Right lung (tissue), 5 donors: ENCODE measurements around the gene ENOX2. TPM values are rescaled to one million over a fixed set of nuclear protein-coding genes. Genes with fewer than 3 reads are reported as not detected.
"Not testable (repeated sequence)": the region's sequence is repeated elsewhere in the genome, so short reads cannot be mapped to it uniquely, and the experiment has no call there.

Experiments
- DNase-seq, 2 donors: peaks; one replicate each; pipeline ENCODE4 v3.0.0-alpha.2; 2013
- polyA plus RNA-seq, 5 donors: library from polyadenylated mRNA; unstranded; fragments of 120-200 nt; gene quantifications; one replicate each; pipeline versions ENCODE4 v1.2.1 to v1.2.3, GENCODE V29; 2013; ENCODE audit warnings: inconsistent platforms in 1 of 5, low replicate concordance in 1 of 5; ENCODE audit not compliant: insufficient read length in 5 of 5, insufficient read depth in 1 of 5

ENOX2 gene
- polyA plus RNA-seq, 5 donors, result 1.6 to 10.7 (median 8.8) TPM

GRCh38 chrX:130758072-130758471, 144.9 kb downstream of the ENOX2 start:
- no peak for DNase-seq

- DNase-seq, result no peak
Measured at GRCh38 chrX:130756233-130756632, 146.8 kb downstream of the ENOX2 start.

DNA sequence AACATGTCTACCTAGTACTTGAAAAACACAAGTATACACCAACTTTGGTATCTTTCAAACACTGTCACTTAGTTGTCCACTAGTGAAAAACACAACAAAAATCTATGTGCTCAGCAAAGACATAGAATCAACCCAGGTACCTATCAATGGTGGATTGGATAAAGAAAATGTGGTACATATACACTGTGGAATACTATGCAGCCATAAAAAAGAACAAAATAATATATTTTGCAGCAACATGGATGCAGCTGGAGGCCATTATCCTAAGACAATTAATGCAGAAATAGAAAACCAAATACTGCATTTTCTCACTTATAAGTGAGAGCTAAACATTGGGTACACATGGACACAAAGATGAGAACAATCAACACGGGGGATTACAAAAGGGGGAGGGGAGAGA, 148.7 kb downstream of the ENOX2 start:
- no peak for DNase-seq

DNA sequence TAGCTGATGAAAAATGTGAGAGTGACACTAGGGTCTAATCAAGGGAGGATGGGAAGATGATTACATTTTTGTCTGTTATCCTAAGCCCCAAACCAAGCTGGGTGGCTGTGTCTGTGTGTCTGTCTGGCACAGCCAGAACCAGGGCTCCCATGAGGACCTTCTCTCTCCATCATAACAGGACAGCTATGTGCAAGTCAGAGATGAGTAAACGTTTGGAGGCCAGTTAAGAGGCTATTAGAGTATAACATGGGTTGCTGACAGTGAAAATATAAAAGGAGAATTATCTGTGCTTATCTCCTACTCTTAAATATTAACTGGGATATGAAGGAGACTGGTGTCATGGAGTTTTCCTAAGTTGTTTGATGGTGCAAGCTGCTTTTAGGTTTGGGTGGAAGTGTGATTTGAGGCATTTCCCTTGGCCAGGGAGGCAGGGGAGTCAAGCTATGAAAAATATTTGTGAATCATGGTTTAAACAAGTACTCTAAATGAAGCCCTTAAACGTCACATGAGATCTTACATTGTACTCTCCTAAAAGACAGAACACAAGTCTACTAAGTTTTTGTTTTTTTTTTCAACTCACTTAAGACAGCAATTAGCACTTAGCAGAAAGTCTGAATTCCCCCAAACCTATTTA, 156.2 kb downstream of the ENOX2 start:
- no peak for DNase-seq

- DNase-seq, result no peak
Measured at GRCh38 chrX:130746077-130746476, 156.9 kb downstream of the ENOX2 start.

GRCh38 chrX:130741584-130741983, 161.4 kb downstream of the ENOX2 start:
- DNase-seq, result no peak

DNA sequence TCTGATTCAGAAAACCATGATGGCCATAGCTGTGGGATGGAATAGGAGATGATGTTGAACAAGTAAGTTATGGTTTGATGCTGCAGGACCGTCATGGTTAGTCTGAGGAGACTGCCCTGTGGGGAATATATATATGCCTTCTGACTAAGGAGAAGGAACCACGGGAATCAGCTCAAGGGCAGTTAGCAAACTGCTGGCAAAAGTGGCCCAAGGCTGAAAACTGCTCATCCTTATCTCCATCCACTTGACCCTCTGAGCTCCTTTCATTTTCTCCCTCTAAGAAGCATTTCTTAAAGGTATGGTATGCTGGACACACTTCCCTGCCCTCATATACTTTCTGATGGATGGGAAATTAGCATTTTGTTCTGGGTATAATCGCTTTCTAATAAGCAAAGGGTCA, 161.9 kb downstream of the ENOX2 start:
- no peak for DNase-seq

- no peak for DNase-seq
Measured at GRCh38 chrX:130738638-130739195, 164.3 kb downstream of the ENOX2 start.

- no peak for DNase-seq
Measured at GRCh38 chrX:130734713-130735112, 168.3 kb downstream of the ENOX2 start.

GRCh38 chrX:130728208-130728607, 174.8 kb downstream of the ENOX2 start:
- no peak for DNase-seq

DNA sequence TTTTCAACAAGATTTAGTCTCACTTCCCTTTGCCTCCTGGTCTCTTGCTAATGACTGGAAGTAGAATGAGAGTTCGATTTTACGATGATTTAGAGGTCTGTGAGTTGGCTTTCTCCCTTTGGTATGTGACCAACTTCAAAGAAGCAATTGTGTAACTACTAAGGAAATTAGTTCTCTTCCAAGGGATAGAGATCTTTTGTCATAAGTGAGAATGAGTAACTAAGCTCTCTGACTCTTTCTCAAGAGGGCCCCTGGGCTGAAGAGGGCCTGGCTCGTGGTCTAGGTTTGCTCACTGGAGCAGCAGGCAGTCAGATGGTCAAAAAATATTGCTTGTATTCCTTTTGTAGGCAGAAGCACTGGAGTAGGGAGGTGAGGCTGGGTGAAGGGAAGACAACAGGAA, 176.3 kb downstream of the ENOX2 start:
- no peak for DNase-seq

GRCh38 chrX:130725519-130725918, 177.5 kb downstream of the ENOX2 start:
- no peak for DNase-seq

DNA sequence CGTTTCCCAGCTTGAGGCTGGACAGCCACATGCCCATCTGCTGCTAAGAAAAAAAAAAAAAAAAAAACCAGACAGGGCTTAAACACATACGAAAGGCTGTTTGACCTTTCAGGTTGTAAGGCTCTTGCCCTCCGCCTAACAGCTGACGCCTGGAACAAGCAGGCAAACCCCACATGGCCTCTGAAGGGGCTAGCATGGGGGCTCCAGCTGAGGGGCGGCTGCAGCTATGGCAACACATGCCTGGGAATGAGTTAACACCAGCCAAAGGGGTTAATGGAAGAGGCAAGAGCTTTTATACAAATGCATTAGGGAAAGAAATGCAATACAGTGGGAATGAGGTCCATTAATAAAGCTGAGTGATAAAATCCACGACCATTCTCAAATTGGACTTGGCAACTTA, 183.6 kb downstream of the ENOX2 start:
- no peak for DNase-seq

DNA sequence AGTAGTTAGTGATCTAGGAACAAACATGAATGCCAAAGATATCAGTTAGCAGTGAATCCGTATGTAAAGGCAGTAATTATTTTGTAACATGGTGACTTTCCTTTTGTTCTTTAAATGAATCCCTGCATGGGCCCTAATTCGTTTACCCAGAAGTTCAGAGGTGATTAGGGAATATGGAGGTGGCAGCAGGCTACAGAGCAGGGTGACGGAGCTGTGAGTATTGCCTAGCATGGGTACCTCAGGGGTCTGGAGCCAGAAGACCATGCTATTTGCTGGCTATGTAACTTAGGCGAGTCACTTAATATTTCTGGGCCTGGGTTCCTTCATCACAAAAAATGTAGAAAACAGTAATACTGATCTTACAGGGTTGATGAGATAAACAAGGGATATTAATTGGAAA, 184.9 kb downstream of the ENOX2 start:
- no peak for DNase-seq

GRCh38 chrX:130716781-130717413, 186.1 kb downstream of the ENOX2 start:
- DNase-seq, result no peak

GRCh38 chrX:130716346-130716745, 186.7 kb downstream of the ENOX2 start:
- DNase-seq, result no peak

- no peak for DNase-seq
Measured at GRCh38 chrX:130715299-130715698, 187.7 kb downstream of the ENOX2 start.

DNA sequence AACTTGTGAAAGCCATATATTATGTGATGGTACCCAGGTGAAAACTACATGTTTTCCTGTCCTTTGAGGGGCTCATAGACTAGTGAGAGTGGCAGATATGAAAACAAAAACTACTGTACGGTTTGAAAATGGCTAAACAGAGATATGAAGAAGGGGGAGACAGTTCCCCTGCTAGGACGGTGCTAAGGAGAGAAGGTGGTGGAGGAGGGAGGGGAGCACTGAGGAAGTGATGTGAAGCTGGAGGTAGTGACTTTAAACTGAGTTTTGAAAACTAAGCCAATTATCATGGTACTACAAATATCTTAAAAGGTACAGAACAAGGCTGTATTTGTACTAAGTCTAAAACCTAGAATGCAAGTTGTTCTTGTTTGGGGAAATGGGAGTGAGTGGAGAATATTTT, 188.3 kb downstream of the ENOX2 start:
- no peak for DNase-seq

GRCh38 chrX:130714135-130714534, 188.9 kb downstream of the ENOX2 start:
- DNase-seq, result no peak

DNA sequence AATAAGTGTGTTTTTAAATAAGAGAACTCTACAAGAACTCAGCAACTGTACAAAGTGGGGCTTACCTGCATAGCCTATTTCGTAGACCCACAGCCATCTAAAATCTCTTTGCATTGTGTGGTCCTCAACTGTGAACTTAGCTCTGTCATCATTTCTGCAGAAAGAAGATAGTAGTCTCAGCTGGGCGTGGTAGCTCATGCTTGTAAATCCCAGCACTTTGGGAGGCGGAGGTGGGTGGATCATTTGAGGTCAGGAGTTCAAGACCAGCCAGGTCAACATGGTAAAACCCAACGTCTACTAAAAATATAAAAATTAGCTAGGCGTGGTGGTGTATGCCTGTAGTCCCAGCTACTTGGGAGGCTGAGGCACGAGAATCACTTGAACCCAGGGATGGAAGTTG, 193.8 kb downstream of the ENOX2 start:
- not testable (repeated sequence) for DNase-seq

- DNase-seq, result no peak
Measured at GRCh38 chrX:130705591-130705990, 197.4 kb downstream of the ENOX2 start.

DNA sequence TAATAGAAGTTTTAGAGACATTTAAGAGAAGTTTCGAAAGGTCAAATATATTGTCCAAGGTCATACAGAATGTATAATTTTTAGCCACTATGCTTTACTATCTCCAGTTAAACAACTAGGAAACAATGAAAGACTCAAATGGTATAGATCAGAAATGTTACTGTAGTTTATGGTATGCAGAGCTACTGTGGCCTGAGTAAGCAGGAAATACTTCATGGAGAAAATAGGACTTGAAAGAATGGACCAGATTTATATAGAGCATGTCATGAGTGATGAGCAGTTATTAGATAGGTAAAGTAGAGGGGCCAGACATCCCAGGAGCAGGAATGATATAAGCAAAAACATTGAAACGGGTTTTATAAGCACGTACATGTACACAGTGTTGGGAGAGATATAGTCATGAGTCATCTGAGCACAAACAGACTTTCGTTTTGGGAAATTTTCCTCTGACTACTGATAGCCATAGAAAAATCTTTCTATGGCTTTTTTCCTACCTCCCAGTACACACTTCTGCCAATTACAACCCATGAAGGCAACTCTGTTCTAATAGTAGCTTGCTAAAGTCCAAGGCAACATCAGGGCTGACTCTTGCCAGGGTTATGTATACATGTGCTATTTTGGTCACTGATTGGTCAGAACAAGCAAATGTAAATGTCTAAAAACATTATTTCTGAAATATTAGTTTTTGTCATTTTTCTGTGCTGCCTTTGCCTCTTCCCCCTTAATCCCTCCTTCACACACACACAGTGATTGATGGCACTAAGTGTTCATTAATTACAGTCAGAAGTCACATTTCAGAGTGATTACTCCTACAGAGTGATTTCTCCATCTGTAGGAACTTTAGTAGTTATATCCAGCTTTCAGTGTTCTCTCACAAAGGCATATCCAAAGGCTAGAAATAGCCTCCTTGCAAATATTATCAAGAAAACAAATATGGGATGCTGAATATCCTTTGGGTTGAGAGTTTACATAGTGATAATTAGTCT, 198.7 kb downstream of the ENOX2 start:
- DNase-seq, result no peak
